Keratinocyte (primary cell): ENCODE measurements around the gene ATP2A3. TPM values are rescaled to one million over a fixed set of nuclear protein-coding genes. Genes with fewer than 3 reads are reported as not detected.

ENCODE experiments used
- DNase-seq: peaks from one replicate; pipeline ENCODE4 v3.0.0-alpha.2; 2011; ENCODE audit warnings: low read depth, missing footprints, low spot score
- FAIRE-seq: peaks from 2 replicates; lab custom pipeline; 2011; peaks lifted over from hg19 to GRCh38; lab: Jason Lieb, UNC
- H2AFZ ChIP-seq: 2 replicates; pipeline ENCODE4 v1.6.0; 2012; ENCODE audit warnings: low read length, control low read depth, inconsistent platforms; ENCODE audit not compliant: control insufficient read depth
- H3K27ac ChIP-seq: 2 replicates; pipeline ENCODE4 v1.5.1; 2011; ENCODE audit warnings: low read length; ENCODE audit not compliant: control insufficient read depth, insufficient read depth
- H3K27me3 ChIP-seq: 3 replicates; pipeline ENCODE4 v1.6.0; 2011; ENCODE audit warnings: low read length; ENCODE audit not compliant: control insufficient read depth, insufficient read depth; ENCODE audit errors: extremely low read depth
- H3K36me3 ChIP-seq, 2 experiments: 2 replicates in 1 of 2; 3 replicates in 1 of 2; pipeline ENCODE4 v1.5.1; 2011; ENCODE audit warnings: low read length in 2 of 2, mild to moderate bottlenecking in 1 of 2; ENCODE audit not compliant: control insufficient read depth in 2 of 2, insufficient read depth in 2 of 2; ENCODE audit errors: extremely low read depth in 1 of 2
- H3K4me1 ChIP-seq: 3 replicates; pipeline ENCODE4 v1.5.1; 2011; ENCODE audit warnings: low read length; ENCODE audit not compliant: control insufficient read depth, insufficient read depth; ENCODE audit errors: extremely low read depth
- H3K4me2 ChIP-seq: 3 replicates; pipeline ENCODE4 v1.6.0; 2011; ENCODE audit warnings: low read depth, low read length; ENCODE audit not compliant: control insufficient read depth, insufficient read depth; ENCODE audit errors: extremely low read depth
- H3K4me3 ChIP-seq, 3 experiments: fragments of 200-600 bp in 1 of 3; sonication (generic) in 1 of 3; 2 replicates in 2 of 3; 3 replicates in 1 of 3; pipeline ENCODE4 v1.5.1; 2011 to 2016; ENCODE audit warnings: low read length in 3 of 3, mild to moderate bottlenecking in 3 of 3, control low read depth in 2 of 3, inconsistent platforms in 1 of 3, low read depth in 1 of 3, mixed read lengths in 1 of 3, mixed run types in 1 of 3, moderate library complexity in 1 of 3; ENCODE audit not compliant: control insufficient read depth in 2 of 3, insufficient read depth in 2 of 3; ENCODE audit errors: extremely low read depth in 1 of 3
- H3K79me2 ChIP-seq: 2 replicates; pipeline ENCODE4 v1.6.0; 2012; ENCODE audit warnings: low read length; ENCODE audit not compliant: control insufficient read depth, insufficient read depth
- H3K9ac ChIP-seq: 3 replicates; pipeline ENCODE4 v1.6.0; 2011; ENCODE audit warnings: low read length; ENCODE audit not compliant: control insufficient read depth, insufficient read depth; ENCODE audit errors: extremely low read depth
- H3K9me1 ChIP-seq: 3 replicates; pipeline ENCODE4 v1.6.0; 2011; ENCODE audit warnings: low read length; ENCODE audit not compliant: control insufficient read depth, insufficient read depth; ENCODE audit errors: extremely low read depth
- H3K9me3 ChIP-seq: 2 replicates; pipeline ENCODE4 v1.5.1; 2012; ENCODE audit warnings: low read depth, low read length; ENCODE audit not compliant: control insufficient read depth
- H4K20me1 ChIP-seq: 3 replicates; pipeline ENCODE4 v1.6.0; 2011; ENCODE audit warnings: low read length; ENCODE audit not compliant: control insufficient read depth, insufficient read depth; ENCODE audit errors: extremely low read depth
- CTCF ChIP-seq, 3 experiments: IDR thresholded peaks in 1 of 3; conservative IDR thresholded peaks in 1 of 3; optimal IDR thresholded peaks in 1 of 3; 2 replicates in 2 of 3; 3 replicates in 1 of 3; pipeline versions ENCODE3 to v1.5.1; 2011; ENCODE audit warnings: low read length in 3 of 3, mild to moderate bottlenecking in 3 of 3, moderate library complexity in 2 of 3, control low read depth in 1 of 3, inconsistent platforms in 1 of 3; ENCODE audit not compliant: insufficient read depth in 2 of 3; ENCODE audit errors: extremely low read depth in 1 of 3
- EZH2 ChIP-seq: IDR thresholded peaks from one replicate; pipeline ENCODE4 v1.6.1; 2012; ENCODE audit warnings: inconsistent platforms, mild to moderate bottlenecking, low read length, moderate library complexity
- dilution Hi-C: fragments of 300-500 bp; cut with MboI; formaldehyde crosslinking; loops from one replicate; pipeline ENCODE4 v1.7.0; 2020; ENCODE audit warnings: low sequenced_read_pairs; ENCODE audit not compliant: extremely low pct_ligation_motif_present
- polyA plus RNA-seq, 5 experiments: library from polyadenylated mRNA; depleted of rRNA in 3 of 5; stranded (reverse) in 3 of 5; stranded (forward) in 1 of 5; unstranded in 1 of 5; fragments of >200 nt; gene quantifications; 1 replicate in 1 of 5; 2 replicates in 3 of 5; 3 replicates in 1 of 5; pipeline versions ENCODE4 v1.2.1 to v1.2.3, GENCODE V29; 2011 to 2012; ENCODE audit warnings: missing spikeins in 2 of 5, low read depth in 1 of 5, low replicate concordance in 1 of 5

Gene ATP2A3
- polyA plus RNA-seq, 1 donor (not counting 4 experiments of a cell fraction or from before 2014, with no cell fraction given): 0.13 TPM

- no peaks in the 10 kb centered on the region for H3K79me2 ChIP-seq
- no peaks in the 10 kb centered on the region for H3K4me1 ChIP-seq
- H3K9me3 ChIP-seq: no peaks in the 10 kb centered on the region
- H2AFZ ChIP-seq: no peak within 1 kb of the TSS
- no peak within 1 kb of the TSS for H3K4me2 ChIP-seq
- TF ChIP-seq CTCF (optimal IDR thresholded peaks at IDR 0.05 in 1 of 3, IDR thresholded peaks at IDR 0.05 in 1 of 3, conservative IDR thresholded peaks at IDR 0.05 in 1 of 3; ENCODE audit: extremely low read depth in 1 of 3, insufficient read depth in 2 of 3, low read length in 3 of 3) (no peak), EZH2 (no peak)
- no peaks in the 10 kb centered on the region for H3K36me3 ChIP-seq
- DNase-seq (no peak), FAIRE-seq (no peak)
- H3K4me3 ChIP-seq: no peak within 1 kb of the TSS
- no peak within 1 kb of the TSS for H3K9ac ChIP-seq
- H3K9me1 ChIP-seq: no peaks in the 10 kb centered on the region
- H3K27ac ChIP-seq: no peak within 1 kb of the TSS
- H3K27me3 ChIP-seq: no peaks in the 10 kb centered on the region
- dilution Hi-C loops: no loop called here
- H4K20me1 ChIP-seq: no peaks in the 10 kb centered on the region
Observed at GRCh38 chr17:3915995-3916696, 48.1 kb downstream of the ATP2A3 start, which contains the start of gene P2RX1. P2RX1 (minus strand) TSS chr17:3916465; CDS start chr17:3916225, 240 bp downstream.

GRCh38 chr17:3915581-3915994, 48.6 kb downstream of the ATP2A3 start:
- Histone ChIP-seq H3K4me3 (no peak overlapping the region), H3K27ac (no peak overlapping the region), H3K9me3 (no peaks in the 10 kb centered on the region), H3K4me2 (no peak overlapping the region), H3K4me1 (no peaks in the 10 kb centered on the region), H3K79me2 (no peaks in the 10 kb centered on the region), H4K20me1 (no peaks in the 10 kb centered on the region), H3K36me3 (no peaks in the 10 kb centered on the region), H3K9ac (no peak overlapping the region), H2AFZ (no peak overlapping the region), H3K27me3 (no peaks in the 10 kb centered on the region), H3K9me1 (no peaks in the 10 kb centered on the region)
- no peak for FAIRE-seq
- TF ChIP-seq CTCF (optimal IDR thresholded peaks at IDR 0.05 in 1 of 3, IDR thresholded peaks at IDR 0.05 in 1 of 3, conservative IDR thresholded peaks at IDR 0.05 in 1 of 3; ENCODE audit: extremely low read depth in 1 of 3, insufficient read depth in 2 of 3, low read length in 3 of 3) (no peak), EZH2 (no peak)
- DNase-seq: no peak
- dilution Hi-C loops: no loop called here
